NB4 (cell line): ENCODE results near the gene SEC61A1.

Experiments
- CTCF ChIP-seq: IDR thresholded peaks from one replicate; pipeline ENCODE4 v1.5.1; 2012; ENCODE audit warnings: low read depth, low read length
- MYC ChIP-seq: IDR thresholded peaks from 2 replicates; pipeline ENCODE4 v1.6.1; 2011; ENCODE audit warnings: low read depth, low read length
- POLR2A ChIP-seq: IDR thresholded peaks from 2 replicates; pipeline ENCODE4 v1.6.1; 2011; ENCODE audit warnings: mild to moderate bottlenecking; ENCODE audit not compliant: insufficient read length; ENCODE audit errors: extremely low read depth

GRCh38 chr3:128076483-128077201 lies 24.4 kb downstream of the SEC61A1 start:
- TF ChIP-seq CTCF (no peak), MYC (no peak), POLR2A (no peak)
